ENCODE measurements around the gene SUFU.
"Not testable (repeated sequence)": the region's sequence is repeated elsewhere in the genome, so short reads cannot be mapped to it uniquely, and the experiment has no call there.

Gene SUFU

DNA sequence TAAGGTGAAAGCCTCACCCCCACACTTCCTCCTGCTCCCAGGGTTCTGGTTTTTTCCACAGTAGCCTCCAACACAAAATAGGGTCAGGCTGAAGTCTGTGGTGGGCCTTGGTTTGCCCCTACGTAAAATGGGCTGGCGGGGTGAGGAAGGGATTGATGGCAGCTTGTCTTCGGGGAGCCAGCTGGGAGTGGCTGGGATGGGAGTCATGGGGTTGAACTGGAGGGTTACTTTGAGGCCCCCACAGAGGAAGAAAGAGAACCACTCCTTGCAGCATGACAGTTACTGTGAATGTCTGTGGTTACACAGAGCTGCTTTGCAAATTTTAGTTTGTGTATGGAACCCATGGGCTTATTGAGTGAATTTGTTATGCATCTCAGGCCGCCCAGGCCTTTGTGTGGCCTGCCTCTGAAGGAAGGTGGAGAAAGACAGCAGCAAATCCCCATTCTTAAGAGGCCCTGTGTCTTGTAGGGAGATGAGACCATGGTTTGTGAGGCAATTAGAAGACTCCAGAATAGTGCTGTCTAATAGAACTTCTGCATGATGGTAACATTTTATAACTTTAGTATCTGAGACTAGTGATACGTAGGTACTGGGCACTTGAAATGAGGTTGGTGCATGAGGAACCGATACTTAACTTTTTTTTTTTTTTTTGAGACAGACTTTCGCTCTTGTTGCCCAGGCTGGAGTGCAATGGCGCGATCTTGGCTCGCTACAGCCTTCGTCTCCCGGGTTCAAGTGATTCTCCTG lies 148.6 kb downstream of the SUFU start:
- Mint-ChIP-seq H3K4me1 (ENCODE audit: low read depth) (peaks cover 72% of the 10 kb centered on the region), H3K36me3 (no peaks in the 10 kb centered on the region), H3K4me3 (peak overlapping the region; percentile 70), H3K27me3 (no peaks in the 10 kb centered on the region), H3K27ac (peak overlapping the region; percentile 86), H3K9me3 (ENCODE audit: low read depth) (no peaks in the 10 kb centered on the region)

DNA sequence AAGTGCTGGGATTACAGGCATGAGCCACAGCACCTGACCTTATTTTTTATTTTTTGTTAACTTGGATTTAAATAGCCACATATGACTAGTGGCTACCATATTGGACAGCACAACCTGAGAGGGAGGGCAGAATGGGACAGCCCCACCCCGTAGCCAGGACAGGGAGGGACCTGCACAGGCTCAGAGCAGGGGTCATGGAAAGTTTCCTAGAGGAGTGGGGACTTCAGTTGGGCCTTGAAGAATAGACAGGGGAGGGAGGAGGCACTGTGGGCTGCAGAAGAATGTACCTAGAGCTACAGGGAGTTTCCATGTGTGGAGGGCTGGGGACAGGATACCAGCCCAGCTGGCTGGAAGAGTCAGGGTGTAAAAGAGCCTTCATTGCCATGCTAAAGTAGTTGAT lies 149.3 kb downstream of the SUFU start:
- peak overlapping the region; percentile 63 for H3K4me3 Mint-ChIP-seq
- H3K9me3 Mint-ChIP-seq (ENCODE audit: low read depth): no peaks in the 10 kb centered on the region
- no peaks in the 10 kb centered on the region for H3K27me3 Mint-ChIP-seq
- no peaks in the 10 kb centered on the region for H3K36me3 Mint-ChIP-seq
- peak overlapping the region; percentile 91 for H3K27ac Mint-ChIP-seq
- H3K4me1 Mint-ChIP-seq (ENCODE audit: low read depth): peaks cover 70% of the 10 kb centered on the region

DNA sequence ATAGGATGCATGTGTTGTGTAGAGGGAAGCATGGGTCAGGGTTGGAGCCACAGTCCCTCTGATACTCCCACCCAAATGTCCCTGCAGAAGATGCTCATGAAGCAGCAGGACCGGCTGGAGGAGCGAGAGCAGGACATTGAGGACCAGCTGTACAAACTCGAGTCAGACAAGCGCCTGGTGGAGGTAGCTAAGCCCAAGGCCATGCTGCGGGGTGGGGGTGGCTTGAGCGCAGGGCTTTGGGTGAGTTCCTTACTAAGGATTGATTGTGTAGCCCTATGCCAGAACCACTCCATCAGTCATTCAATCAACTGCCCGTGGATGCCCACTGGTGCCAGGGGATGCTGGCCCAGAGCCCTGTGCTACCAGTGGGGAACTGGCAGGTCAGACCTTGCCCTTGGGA lies 150.8 kb downstream of the SUFU start:
- Mint-ChIP-seq H3K27ac (peak overlapping the region; percentile 73), H3K4me1 (ENCODE audit: low read depth) (peaks cover 71% of the 10 kb centered on the region), H3K27me3 (no peaks in the 10 kb centered on the region), H3K4me3 (no peak overlapping the region), H3K9me3 (ENCODE audit: low read depth) (no peaks in the 10 kb centered on the region), H3K36me3 (no peaks in the 10 kb centered on the region)

DNA sequence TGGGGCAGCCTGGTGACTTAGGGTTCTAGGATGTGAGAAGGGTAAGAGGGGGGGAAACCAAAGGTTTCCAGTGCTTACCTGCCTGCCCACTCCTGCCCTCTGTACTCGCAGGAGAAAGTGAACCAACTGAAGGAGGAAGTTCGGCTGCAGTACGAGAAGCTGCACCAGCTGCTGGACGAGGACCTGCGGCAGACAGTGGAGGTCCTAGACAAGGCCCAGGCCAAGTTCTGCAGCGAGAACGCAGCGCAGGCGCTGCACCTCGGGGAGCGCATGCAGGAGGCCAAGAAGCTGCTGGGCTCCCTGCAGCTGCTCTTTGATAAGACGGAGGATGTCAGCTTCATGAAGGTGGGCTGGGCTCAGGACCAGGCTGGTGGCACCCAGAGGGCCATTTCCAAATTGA lies 151.2 kb downstream of the SUFU start:
- Mint-ChIP-seq H3K27ac (no peak overlapping the region), H3K4me1 (ENCODE audit: low read depth) (peaks cover 70% of the 10 kb centered on the region), H3K9me3 (ENCODE audit: low read depth) (no peaks in the 10 kb centered on the region), H3K27me3 (no peaks in the 10 kb centered on the region), H3K4me3 (no peak overlapping the region), H3K36me3 (no peaks in the 10 kb centered on the region)

DNA sequence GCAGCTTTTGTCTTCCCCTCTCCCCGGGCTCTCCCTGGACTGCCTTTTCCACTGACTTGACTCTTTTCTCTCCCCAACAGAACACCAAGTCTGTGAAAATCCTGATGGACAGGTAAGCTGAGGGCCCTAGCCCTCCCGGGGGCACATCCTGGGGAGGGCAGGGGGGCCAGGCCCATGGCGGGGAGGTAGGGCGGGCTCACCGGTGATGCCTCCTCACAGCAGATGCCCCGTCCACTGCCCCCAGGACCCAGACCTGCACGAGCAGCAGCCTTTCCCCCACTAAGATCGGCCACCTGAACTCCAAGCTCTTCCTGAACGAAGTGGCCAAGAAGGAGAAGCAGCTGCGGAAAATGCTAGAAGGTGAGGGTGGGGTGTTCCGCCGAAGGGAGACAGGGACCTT lies 152.3 kb downstream of the SUFU start:
- Mint-ChIP-seq H3K4me3 (no peak overlapping the region), H3K36me3 (no peaks in the 10 kb centered on the region), H3K27ac (peak overlapping the region; percentile 16), H3K9me3 (ENCODE audit: low read depth) (no peaks in the 10 kb centered on the region), H3K27me3 (no peaks in the 10 kb centered on the region), H3K4me1 (ENCODE audit: low read depth) (peaks cover 67% of the 10 kb centered on the region)

DNA sequence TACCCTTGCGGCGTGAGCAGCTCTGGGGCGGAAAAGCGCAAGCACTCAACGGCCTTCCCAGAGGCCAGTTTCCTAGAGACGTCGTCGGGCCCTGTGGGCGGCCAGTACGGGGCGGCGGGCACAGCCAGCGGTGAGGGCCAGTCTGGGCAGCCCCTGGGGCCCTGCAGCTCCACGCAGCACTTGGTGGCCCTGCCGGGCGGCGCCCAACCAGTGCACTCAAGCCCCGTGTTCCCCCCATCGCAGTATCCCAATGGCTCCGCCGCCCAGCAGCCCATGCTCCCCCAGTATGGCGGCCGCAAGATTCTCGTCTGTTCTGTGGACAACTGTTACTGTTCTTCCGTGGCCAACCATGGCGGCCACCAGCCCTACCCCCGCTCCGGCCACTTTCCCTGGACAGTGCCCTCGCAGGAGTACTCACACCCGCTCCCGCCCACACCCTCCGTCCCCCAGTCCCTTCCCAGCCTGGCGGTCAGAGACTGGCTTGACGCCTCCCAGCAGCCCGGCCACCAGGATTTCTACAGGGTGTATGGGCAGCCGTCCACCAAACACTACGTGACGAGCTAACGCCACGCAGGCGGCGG lies 153.1 kb downstream of the SUFU start:
- H3K4me1 Mint-ChIP-seq (ENCODE audit: low read depth): peaks cover 67% of the 10 kb centered on the region
- H3K27me3 Mint-ChIP-seq: no peaks in the 10 kb centered on the region
- no peaks in the 10 kb centered on the region for H3K9me3 Mint-ChIP-seq (ENCODE audit: low read depth)
- H3K4me3 Mint-ChIP-seq: no peak overlapping the region
- H3K36me3 Mint-ChIP-seq: no peaks in the 10 kb centered on the region
- no peak overlapping the region for H3K27ac Mint-ChIP-seq

DNA sequence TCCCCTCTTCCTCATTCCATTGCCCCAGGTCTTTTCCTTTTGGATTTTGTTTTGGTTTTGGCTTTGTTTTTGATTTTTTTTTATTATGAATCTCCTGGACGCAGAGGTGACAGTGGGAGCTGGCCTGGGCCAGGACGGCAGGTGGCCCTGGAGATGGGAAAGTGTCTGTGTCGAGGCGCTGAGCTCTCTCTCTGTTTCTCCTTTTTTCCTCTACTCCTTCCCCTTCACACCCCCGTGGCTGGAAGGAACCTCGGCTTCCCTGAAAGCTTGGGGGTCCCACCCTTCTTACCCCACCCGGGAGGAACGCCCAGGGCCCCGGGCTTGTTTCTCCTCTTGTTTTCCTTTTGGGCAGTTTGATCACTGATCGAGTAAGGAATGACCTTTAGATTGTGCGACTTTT lies 153.7 kb downstream of the SUFU start:
- Mint-ChIP-seq H3K27me3 (no peaks in the 10 kb centered on the region), H3K4me1 (ENCODE audit: low read depth) (peaks cover 63% of the 10 kb centered on the region), H3K4me3 (no peak overlapping the region), H3K36me3 (no peaks in the 10 kb centered on the region), H3K9me3 (ENCODE audit: low read depth) (no peaks in the 10 kb centered on the region), H3K27ac (peak overlapping the region; percentile 55)

DNA sequence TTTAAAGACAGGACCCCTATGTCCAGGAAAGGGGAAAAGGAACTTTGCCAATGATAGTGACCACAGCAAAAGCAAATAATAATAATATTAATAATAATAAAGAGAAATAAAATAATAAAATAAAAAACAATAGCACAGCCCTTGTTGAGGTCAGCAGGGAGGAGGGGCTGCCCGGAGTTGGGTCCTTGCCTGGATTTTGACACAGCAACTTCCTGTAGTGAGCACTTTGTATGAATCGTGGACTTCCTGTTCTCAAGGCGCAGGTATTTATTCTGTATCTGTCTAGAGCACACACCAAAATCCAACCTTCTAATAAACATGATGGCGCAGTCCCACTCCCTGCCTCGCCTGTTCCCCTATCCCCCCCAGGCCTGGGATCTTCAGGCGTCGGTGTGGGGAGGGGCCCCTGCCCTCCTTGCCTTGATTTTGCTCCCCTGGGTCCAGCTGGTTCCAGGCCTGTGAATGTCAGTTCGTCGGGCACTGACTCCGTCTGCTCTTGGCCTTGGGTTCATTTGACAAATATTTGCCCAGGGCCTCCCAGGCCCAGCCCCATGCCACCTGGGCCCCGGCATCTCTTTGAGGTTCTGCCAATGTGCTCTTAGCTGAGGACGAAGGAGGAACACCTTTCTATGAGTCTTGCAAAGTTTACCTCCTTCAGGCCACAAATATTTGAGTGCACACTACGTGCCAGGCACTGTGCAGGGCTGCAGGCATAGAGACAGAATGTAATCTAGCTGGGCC lies 154.4 kb downstream of the SUFU start:
- Mint-ChIP-seq H3K27ac (peak overlapping the region; percentile 84), H3K27me3 (no peaks in the 10 kb centered on the region), H3K4me3 (peak overlapping the region; percentile 30), H3K9me3 (ENCODE audit: low read depth) (no peaks in the 10 kb centered on the region), H3K4me1 (ENCODE audit: low read depth) (peaks cover 57% of the 10 kb centered on the region), H3K36me3 (no peaks in the 10 kb centered on the region)

DNA sequence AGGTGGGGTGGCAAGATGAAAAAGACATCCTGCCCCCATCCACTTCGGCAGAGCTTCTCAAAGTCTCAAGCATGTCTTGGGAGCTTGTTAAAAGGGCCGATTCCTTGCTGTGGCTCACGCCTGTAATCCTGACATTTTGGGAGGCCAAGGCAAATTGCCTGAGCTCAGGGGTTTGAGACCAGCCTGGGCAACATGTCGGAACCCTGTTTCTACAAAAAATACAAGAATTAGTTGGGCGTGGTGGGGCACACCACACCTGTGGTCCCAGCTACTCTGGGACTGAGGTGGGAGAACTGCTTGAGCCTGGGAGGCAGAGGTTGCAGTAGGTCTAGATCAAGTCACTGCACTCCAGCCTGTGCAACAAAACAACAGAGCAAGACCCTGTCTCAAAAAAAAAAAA lies 155.0 kb downstream of the SUFU start:
- Mint-ChIP-seq H3K4me1 (ENCODE audit: low read depth) (peaks cover 51% of the 10 kb centered on the region), H3K27ac (no peak overlapping the region), H3K36me3 (no peaks in the 10 kb centered on the region), H3K9me3 (ENCODE audit: low read depth) (no peaks in the 10 kb centered on the region), H3K4me3 (no peak overlapping the region), H3K27me3 (no peaks in the 10 kb centered on the region)

DNA sequence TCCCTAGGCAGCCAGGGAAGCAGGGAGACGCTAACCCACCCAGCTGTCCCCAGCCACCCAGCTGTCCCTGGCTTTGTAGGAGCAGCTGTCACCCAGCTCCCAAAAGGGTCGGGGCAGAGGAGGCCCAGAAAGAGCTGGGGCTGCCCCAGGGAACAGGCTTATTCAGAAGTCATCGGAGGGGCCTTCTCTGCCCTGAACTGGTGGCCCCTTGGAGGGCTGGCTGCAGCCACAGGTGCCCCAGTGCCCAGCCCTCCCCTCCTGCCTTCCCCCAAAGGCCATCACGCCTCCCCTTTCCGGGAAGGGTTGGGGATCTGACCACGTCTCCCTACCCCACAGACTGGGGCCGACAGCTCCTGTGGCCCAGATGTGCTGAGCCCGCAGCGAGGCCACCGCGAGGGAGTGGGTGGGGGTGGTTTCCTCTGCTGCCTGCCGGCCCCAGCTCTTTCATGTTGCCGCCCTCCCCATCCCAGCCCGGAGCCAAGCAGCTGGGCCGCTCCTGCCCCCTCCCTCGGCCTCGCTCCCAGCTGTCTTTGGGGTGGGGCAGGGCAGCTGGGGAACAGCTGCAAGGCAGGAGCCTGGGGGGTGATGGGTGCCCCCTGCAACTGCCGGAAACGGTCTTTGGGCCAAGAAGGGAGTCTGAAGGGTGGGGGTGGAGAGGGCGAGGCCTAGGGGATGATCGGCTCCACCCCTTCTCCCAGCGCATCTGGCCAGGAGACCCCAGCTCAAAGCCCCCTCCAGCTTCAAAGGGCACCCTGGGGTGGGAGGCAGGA lies 157.3 kb downstream of the SUFU start:
- H3K4me1 Mint-ChIP-seq (ENCODE audit: low read depth): peaks cover 40% of the 10 kb centered on the region
- peak overlapping the region; percentile 72 for H3K27ac Mint-ChIP-seq
- peak overlapping the region; percentile 70 for H3K4me3 Mint-ChIP-seq
- no peaks in the 10 kb centered on the region for H3K36me3 Mint-ChIP-seq
- no peaks in the 10 kb centered on the region for H3K27me3 Mint-ChIP-seq
- no peaks in the 10 kb centered on the region for H3K9me3 Mint-ChIP-seq (ENCODE audit: low read depth)

DNA sequence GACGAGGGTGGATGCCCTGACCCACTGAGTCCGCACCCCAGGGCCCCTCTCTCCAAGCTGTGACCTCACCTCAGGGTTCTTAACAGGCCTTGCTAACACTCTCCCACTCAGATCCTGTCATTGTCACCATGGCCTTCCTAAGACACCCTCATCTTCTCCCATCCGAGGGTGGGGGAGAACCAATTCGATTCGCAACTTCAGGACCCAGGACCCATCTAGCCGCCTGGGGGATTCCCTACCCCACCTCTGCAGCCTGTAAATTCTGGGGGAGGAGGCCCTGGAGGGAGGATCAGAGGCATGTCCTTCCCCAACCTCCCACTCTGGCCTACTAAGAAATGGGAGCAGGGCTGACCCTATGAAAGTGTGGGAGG lies 157.9 kb downstream of the SUFU start:
- H3K27me3 Mint-ChIP-seq: no peaks in the 10 kb centered on the region

DNA sequence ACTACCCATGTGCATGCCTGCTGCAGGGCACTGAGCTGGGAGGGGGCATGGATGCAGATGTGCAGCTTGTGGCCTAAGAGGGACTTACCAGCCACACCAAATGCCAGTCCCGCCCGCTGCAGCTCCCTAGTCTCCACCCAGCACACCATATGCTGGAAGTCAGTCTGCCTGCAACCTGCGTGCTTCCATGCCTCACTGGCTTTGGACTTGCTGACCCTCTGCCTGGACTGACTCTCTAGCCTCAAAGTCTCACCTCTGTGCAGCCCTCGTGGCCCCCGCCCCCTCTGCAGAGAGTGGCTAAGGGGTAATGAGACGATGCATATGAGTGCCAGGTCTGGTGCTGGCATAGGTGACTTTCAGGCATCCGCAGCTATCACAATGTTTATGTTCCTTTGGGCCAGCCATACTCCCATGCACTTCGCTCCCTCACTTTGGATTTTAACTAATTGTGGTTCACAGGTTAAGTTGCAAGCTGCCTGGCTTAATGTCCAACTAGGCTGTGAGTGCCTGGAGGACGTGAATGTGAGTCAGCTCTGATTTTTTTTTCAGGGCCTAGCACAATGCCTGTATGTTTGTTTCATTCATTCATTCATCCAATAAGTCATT lies 162.2 kb downstream of the SUFU start:
- H3K4me1 Mint-ChIP-seq (ENCODE audit: low read depth): peaks cover 21% of the 10 kb centered on the region
- no peak overlapping the region for H3K27ac Mint-ChIP-seq
- no peaks in the 10 kb centered on the region for H3K27me3 Mint-ChIP-seq
- H3K4me3 Mint-ChIP-seq: no peak overlapping the region
- H3K36me3 Mint-ChIP-seq: no peaks in the 10 kb centered on the region
- H3K9me3 Mint-ChIP-seq (ENCODE audit: low read depth): no peaks in the 10 kb centered on the region

More for the DNA sequence above, 157.9 kb downstream of the SUFU start:
- peak overlapping the region; percentile 72 for H3K27ac Mint-ChIP-seq
- H3K4me3 Mint-ChIP-seq: peak overlapping the region; percentile 70
- H3K9me3 Mint-ChIP-seq (ENCODE audit: low read depth): no peaks in the 10 kb centered on the region
- peaks cover 40% of the 10 kb centered on the region for H3K4me1 Mint-ChIP-seq (ENCODE audit: low read depth)
- H3K36me3 Mint-ChIP-seq: no peaks in the 10 kb centered on the region

DNA sequence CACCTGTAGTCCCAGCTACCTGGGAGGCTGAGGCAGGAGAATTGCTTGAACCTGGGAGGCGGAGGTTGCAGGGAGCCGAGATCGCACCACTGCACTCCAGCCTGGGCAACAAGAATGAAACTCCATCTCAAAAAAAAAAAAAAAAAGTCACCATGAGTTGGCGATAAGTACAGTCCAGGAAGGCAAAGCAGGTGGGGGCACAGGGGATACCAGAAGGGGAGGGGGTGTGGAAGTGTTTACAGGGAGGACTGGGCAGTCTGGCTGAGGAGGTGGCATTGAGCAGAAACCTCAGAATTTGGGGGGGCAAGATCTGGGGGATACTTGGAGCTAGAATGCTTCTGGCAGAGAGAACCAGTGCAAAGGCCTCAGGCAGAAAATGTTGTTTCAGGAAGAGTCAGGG lies 163.6 kb downstream of the SUFU start:
- H3K27ac Mint-ChIP-seq: not testable (repeated sequence)
- peaks cover 13% of the 10 kb centered on the region for H3K4me1 Mint-ChIP-seq (ENCODE audit: low read depth)

DNA sequence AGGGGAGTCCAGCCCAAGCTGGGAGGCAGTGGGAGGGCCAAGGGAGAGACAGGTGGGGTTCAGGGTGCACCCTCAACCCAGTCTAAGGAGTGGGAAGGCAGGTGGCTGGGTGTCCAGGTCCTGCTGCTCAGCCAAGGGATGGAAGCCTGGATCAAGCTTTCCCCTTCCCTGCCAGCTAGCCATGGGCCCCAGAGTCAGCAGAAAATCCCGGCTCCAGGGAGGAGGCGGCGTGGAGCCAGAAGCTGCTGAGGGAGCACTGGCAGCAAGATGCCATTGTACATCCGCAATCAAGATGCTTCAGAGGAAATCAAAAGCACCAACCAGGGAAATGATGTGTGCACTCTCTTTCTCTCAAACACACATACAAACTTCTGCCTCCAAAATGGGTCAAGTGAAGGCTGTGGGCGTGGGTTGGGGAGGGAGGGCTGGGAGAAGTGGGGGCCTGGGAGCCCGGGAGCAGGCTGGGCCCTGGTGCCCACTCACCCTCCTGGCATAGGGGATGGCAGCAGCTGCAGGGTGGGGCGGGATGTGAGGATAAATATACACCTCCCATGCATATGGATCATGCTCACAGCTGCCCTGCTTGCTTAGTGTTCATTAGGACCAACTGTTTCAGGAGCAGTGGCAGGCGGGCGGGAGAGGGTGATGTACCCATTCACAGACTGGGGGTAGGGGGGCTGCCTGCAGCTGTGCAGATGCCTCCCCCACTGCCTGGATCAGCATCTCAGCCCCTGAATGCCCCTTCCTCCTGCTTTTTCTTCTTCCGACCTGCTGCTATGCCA lies 164.7 kb downstream of the SUFU start:
- H3K27me3 Mint-ChIP-seq: no peaks in the 10 kb centered on the region
- H3K4me3 Mint-ChIP-seq: no peak overlapping the region
- H3K4me1 Mint-ChIP-seq (ENCODE audit: low read depth): peaks cover 21% of the 10 kb centered on the region
- H3K9me3 Mint-ChIP-seq (ENCODE audit: low read depth): no peaks in the 10 kb centered on the region
- H3K27ac Mint-ChIP-seq: peak overlapping the region; percentile 28
- H3K36me3 Mint-ChIP-seq: no peaks in the 10 kb centered on the region

More for the DNA sequence above, 163.6 kb downstream of the SUFU start:
- not testable (repeated sequence) for H3K9me3 Mint-ChIP-seq (ENCODE audit: low read depth); H3K36me3 Mint-ChIP-seq; H3K27me3 Mint-ChIP-seq; H3K4me3 Mint-ChIP-seq
